ENCODE measurements around the gene PIK3C2G. TPM values are rescaled to one million over a fixed set of nuclear protein-coding genes. Genes with fewer than 3 reads are reported as not detected.

The PIK3C2G gene
- total RNA-seq, 2 donors from 2014 or later: not detected

DNA sequence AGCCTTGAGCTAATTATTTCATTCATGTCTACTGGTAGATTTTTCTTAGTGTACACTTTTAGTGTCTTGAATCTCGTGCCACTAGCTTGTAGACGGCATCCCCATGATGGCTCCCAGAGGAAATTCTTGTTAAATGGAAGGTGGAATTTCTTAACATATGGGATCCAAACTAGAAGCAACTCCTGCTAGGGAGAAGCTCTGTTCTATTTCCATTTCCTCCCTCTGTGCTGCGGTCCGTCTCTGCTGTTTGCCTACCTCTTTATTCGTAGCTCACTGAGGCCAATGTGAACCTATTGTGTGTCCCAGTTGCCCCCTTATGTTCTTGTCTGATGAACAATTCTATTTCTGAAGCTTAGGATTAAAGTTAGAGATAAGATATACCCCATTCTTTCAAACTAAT lies 588 bp downstream of the PIK3C2G start:
- ATAC-seq (replicated peaks): no peak
- no peaks in the 10 kb centered on the region for H3K9me3 Mint-ChIP-seq
- no peak overlapping the region for H3K27ac Mint-ChIP-seq
- H3K4me3 Mint-ChIP-seq: no peak overlapping the region
- no peaks in the 10 kb centered on the region for H3K36me3 Mint-ChIP-seq (ENCODE audit: low read depth)
- no peaks in the 10 kb centered on the region for H3K4me1 Mint-ChIP-seq
- H3K27me3 Mint-ChIP-seq: no peaks in the 10 kb centered on the region

DNA sequence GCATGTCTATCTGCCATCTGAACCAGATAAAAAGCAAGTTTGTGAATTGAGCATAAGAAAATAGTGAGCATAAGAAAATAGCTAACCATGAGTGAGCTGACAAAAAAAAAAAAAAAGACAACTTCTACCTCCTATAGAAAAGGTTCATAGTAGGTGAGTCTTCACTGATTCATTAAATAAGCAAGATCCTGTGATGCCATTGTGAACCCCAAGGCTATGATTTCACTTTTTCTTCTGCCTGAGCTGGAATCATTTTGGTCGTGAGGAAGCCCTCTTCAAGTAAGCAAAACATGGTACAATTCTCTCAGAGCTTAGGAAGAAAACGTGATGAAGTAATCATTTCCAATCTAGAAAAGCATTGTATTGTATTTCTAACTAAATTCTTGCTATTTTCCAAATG lies 1.2 kb downstream of the PIK3C2G start:
- Mint-ChIP-seq H3K27ac (no peak overlapping the region), H3K4me1 (no peaks in the 10 kb centered on the region), H3K27me3 (no peaks in the 10 kb centered on the region), H3K36me3 (ENCODE audit: low read depth) (no peaks in the 10 kb centered on the region), H3K4me3 (no peak overlapping the region), H3K9me3 (no peaks in the 10 kb centered on the region)
- ATAC-seq (replicated peaks): no peak

DNA sequence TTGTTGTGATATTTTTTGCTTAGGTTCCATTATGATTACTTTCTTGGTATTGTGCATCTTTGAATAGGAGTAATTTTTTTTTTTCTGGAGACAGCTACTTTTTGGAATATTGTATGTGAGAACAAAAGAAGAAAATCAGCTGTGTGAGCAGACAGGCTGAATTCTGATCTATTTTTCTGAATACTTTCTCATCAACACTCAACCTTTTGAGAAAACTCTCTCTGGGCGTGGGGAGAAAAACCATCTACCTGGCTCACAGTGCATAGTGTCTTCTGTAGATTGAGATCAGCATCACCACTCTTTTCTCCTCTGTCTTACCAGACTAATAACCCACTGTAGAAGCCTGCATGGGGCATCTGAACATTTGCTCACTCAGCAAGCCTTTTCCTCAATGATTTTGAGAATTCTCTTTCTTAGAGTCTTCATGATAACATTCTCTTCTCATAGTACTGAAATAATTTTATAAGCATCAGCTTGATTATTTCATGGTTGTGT lies 3.3 kb downstream of the PIK3C2G start:
- ATAC-seq (replicated peaks): no peak
- Mint-ChIP-seq H3K27me3 (no peaks in the 10 kb centered on the region), H3K36me3 (ENCODE audit: low read depth) (no peaks in the 10 kb centered on the region), H3K4me1 (no peaks in the 10 kb centered on the region), H3K4me3 (no peak overlapping the region), H3K27ac (no peak overlapping the region), H3K9me3 (no peaks in the 10 kb centered on the region)

DNA sequence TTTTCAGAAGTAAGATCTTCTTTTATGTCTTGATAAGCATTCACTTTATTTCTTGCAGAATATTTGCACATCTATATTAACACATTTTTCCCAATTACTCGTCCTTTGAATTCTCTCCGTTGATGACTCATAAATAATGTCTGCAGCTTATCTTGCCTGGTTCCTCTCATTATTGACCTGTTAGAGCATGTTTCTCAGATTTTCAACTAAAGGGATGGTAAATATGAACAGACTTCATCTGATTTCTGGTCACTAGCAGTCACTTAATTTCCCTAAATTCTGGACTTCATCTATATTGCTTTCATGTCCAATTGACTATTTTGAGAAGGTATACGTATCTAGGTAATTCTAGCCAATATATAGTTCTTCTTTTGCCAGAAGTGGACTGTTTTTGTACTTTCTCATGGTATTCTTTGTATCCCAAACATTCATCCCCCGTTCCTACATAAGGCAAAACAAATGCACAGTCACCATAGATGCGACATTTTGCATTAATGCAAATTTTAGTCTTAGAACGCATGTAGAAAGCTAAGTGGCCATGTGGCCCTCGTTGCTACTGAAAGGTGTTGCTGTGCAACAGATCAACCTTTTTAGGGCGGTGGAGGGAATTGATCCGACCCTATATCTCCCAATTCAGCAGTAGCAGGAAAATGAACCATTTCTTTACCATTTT lies 6.2 kb downstream of the PIK3C2G start:
- no peaks in the 10 kb centered on the region for H3K4me1 Mint-ChIP-seq
- H3K27me3 Mint-ChIP-seq: no peaks in the 10 kb centered on the region
- peaks cover 1% of the 10 kb centered on the region for H3K9me3 Mint-ChIP-seq

DNA sequence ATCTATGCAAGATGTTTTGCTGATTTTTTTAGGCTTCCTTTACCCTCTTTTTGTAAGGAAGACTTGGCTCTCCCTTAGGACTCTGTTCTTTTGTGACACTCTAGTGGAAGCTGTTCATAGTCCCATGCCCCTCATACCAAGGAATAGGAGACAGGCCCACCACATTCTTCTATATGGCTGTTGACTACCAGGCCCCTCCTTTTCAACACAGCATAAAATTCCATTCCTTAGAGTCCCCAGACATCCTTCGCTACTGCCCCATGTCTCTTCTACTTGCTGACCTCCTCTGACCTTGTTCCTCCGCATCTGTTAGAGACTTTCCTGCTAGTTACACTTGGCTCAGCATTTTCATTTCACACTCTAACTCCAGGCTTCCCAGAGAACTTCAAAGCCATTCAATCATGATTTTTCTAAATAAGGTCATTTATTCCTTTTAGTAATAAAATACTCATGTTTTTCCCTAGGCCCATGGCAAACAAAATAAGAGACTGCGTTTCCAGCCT lies 9.7 kb downstream of the PIK3C2G start:
- Mint-ChIP-seq H3K4me1 (no peaks in the 10 kb centered on the region), H3K27ac (no peak overlapping the region), H3K27me3 (peaks cover 4% of the 10 kb centered on the region), H3K36me3 (ENCODE audit: low read depth) (no peaks in the 10 kb centered on the region), H3K9me3 (peaks cover 6% of the 10 kb centered on the region), H3K4me3 (no peak overlapping the region)
- ATAC-seq (replicated peaks): no peak

More for the DNA sequence above, 6.2 kb downstream of the PIK3C2G start:
- ATAC-seq (replicated peaks): no peak
- no peaks in the 10 kb centered on the region for H3K36me3 Mint-ChIP-seq (ENCODE audit: low read depth)
- H3K4me3 Mint-ChIP-seq: no peak overlapping the region
- H3K27ac Mint-ChIP-seq: no peak overlapping the region

DNA sequence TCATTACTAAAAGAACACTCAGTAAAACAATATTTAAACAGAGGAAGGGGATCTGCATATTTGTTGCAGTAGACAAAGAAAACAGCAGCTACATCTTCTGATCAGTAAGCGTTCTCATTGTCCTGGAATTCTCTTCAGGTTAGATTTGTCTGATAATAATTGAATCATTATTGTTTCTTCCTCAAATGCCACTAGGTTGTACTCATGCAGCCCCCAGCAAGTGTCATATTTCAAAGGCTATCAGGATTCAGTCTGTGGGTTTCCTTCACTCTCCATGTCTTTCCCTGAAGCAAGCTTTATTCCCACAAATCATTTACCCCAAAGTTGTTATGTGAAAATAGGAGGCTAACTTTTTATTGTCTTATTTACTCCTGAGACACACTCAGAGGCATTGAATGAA lies 14.7 kb downstream of the PIK3C2G start:
- no peaks in the 10 kb centered on the region for H3K36me3 Mint-ChIP-seq (ENCODE audit: low read depth)
- H3K27me3 Mint-ChIP-seq: peaks cover 4% of the 10 kb centered on the region
- no peak overlapping the region for H3K27ac Mint-ChIP-seq
- H3K4me3 Mint-ChIP-seq: no peak overlapping the region
- no peak for ATAC-seq (replicated peaks)
- peaks cover 12% of the 10 kb centered on the region for H3K9me3 Mint-ChIP-seq
- no peaks in the 10 kb centered on the region for H3K4me1 Mint-ChIP-seq

DNA sequence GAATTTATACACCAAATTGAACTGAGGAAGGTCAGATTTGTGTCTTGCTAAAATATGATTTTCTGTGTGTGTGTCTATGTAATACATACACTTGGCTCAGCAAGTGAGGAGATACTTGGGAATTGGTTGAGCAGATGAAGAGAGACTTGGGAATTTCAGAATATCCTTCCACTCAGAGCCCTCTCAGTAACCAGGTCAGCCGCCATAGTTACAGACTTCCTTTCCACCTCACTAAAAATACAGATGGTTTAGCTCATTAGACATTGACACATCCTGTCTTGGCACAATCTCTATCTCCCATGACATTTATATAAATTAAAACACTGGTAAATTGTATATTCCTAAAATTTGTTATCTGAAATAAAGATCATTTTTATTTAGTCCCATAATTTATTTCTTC lies 15.9 kb downstream of the PIK3C2G start:
- no peak for ATAC-seq (replicated peaks)
- no peak overlapping the region for H3K4me3 Mint-ChIP-seq
- H3K4me1 Mint-ChIP-seq: no peaks in the 10 kb centered on the region
- peaks cover 4% of the 10 kb centered on the region for H3K27me3 Mint-ChIP-seq
- H3K9me3 Mint-ChIP-seq: peaks cover 12% of the 10 kb centered on the region
- no peak overlapping the region for H3K27ac Mint-ChIP-seq
- H3K36me3 Mint-ChIP-seq (ENCODE audit: low read depth): no peaks in the 10 kb centered on the region

DNA sequence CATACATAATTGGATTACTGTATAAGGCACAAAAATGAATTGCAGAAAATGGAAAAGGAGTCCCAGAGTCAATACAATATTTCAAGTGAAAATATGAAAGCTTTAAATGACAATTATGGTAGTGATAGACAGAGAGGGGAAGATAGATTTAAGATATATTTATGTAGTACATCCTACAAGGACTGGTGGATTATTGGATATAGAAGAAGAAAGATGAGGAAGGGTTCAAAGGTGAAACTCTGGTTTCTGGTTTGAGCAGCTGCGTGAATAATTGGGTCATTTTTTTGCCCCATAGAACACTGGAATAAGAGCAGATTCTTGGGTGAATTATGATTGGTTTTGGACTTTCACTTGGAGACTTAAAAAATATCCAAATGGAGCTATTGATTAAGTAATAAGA lies 19.4 kb downstream of the PIK3C2G start:
- Mint-ChIP-seq H3K9me3 (peaks cover 16% of the 10 kb centered on the region), H3K4me1 (no peaks in the 10 kb centered on the region), H3K4me3 (no peak overlapping the region), H3K27ac (no peak overlapping the region), H3K27me3 (no peaks in the 10 kb centered on the region), H3K36me3 (ENCODE audit: low read depth) (no peaks in the 10 kb centered on the region)
- ATAC-seq (replicated peaks): no peak

DNA sequence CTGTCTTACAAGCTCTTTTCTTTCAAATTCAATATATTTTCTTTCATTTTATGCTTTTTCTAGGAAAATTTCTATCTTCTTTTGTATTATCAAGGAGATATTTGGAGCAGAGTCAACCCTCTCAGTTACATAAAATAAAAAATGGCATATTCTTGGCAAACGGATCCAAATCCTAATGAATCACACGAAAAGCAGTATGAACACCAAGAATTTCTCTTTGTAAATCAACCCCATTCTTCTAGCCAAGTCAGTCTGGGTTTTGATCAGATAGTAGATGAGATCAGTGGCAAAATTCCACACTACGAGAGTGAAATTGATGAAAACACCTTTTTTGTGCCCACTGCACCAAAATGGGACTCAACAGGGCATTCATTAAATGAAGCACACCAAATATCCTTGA lies 20.6 kb downstream of the PIK3C2G start:
- H3K4me1 Mint-ChIP-seq: no peaks in the 10 kb centered on the region
- no peak overlapping the region for H3K4me3 Mint-ChIP-seq
- H3K27me3 Mint-ChIP-seq: no peaks in the 10 kb centered on the region
- H3K36me3 Mint-ChIP-seq (ENCODE audit: low read depth): no peaks in the 10 kb centered on the region
- no peak for ATAC-seq (replicated peaks)
- peaks cover 16% of the 10 kb centered on the region for H3K9me3 Mint-ChIP-seq
- no peak overlapping the region for H3K27ac Mint-ChIP-seq

DNA sequence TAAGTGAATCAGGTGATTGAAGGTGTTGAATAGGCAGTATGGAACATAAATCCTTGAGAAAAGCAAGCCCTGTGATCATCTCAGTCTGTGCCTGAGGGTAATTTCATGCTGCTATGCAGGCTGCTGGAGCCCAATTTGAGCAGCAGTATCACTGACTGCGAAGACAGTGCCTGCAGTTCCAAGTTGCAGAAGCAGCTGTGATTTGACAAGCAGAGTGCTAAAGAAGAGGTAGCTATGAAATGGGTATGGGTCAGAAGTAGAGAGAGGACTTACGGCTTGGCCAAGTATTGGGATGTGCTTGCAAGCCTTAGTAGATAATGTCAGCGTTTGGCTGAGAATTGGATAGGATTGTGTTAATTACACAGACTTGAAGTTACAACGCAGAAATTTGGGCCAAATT lies 22.5 kb downstream of the PIK3C2G start:
- Mint-ChIP-seq H3K36me3 (ENCODE audit: low read depth) (no peaks in the 10 kb centered on the region), H3K9me3 (peaks cover 16% of the 10 kb centered on the region), H3K27me3 (no peaks in the 10 kb centered on the region), H3K4me3 (no peak overlapping the region), H3K27ac (no peak overlapping the region), H3K4me1 (no peaks in the 10 kb centered on the region)
- ATAC-seq (replicated peaks): no peak

DNA sequence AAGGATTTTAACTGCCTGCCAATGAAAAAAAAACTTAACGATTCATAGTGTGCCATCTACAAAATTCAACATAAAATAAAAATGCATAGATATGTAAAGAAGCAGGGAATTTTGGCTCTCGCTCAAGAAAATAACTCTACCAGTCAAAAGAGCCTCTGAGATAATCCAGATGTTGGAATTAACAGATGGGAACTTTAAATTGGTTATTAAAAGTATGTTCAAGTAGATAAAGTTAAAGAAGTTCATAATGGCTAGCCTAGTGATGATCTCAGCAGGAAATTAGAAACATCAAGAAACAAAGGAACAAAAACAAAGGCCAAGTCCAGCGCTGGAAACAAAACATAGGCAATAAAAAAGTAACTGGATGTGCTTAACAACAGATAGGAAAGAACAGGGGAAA lies 23.1 kb downstream of the PIK3C2G start:
- Mint-ChIP-seq H3K4me1 (no peaks in the 10 kb centered on the region), H3K4me3 (no peak overlapping the region)

DNA sequence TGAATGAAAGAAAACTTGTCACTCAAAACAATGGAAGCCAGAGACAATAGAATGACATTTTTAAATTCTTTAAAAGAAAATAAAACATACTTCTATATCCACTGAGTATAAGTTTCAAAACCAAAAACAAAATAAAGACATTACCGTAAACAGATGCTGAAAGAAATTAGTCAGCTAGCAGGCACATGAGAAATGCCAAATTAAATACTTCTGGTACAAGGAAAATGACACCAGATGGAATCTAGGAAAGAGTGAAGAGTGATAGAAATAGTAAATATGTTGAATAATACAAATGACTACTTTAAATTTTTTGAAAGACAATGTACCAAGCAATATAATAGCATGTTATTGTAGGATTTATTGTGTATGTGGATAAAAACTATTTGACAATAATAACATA lies 23.8 kb downstream of the PIK3C2G start:
- Mint-ChIP-seq H3K27me3 (no peaks in the 10 kb centered on the region), H3K36me3 (ENCODE audit: low read depth) (no peaks in the 10 kb centered on the region)
- ATAC-seq (replicated peaks): no peak

More for the DNA sequence above, 23.1 kb downstream of the PIK3C2G start:
- H3K27me3 Mint-ChIP-seq: no peaks in the 10 kb centered on the region
- no peaks in the 10 kb centered on the region for H3K36me3 Mint-ChIP-seq (ENCODE audit: low read depth)
- peaks cover 16% of the 10 kb centered on the region for H3K9me3 Mint-ChIP-seq
- ATAC-seq (replicated peaks): no peak
- no peak overlapping the region for H3K27ac Mint-ChIP-seq

DNA sequence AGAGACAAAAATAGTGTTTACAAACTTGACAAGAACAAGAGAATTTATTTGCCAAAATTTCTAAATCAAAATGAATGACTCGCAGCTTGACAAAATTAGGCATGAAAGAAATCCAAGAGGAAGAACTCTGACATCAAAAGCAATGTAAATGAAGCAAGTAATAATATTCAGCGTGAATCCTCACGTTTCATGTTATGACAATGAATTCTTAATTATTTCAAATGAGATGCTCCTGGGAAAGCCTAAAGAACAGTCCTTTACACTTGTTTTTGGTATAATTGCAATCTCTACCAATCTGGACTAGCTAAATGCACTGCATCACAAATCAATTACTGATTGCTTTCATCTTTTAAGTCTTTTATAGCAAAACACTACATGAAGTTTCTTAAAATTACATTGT lies 29.1 kb downstream of the PIK3C2G start:
- no peaks in the 10 kb centered on the region for H3K36me3 Mint-ChIP-seq (ENCODE audit: low read depth)
- H3K27me3 Mint-ChIP-seq: no peaks in the 10 kb centered on the region
- H3K27ac Mint-ChIP-seq: no peak overlapping the region
- no peaks in the 10 kb centered on the region for H3K9me3 Mint-ChIP-seq
- no peak overlapping the region for H3K4me3 Mint-ChIP-seq
- ATAC-seq (replicated peaks): no peak
- no peaks in the 10 kb centered on the region for H3K4me1 Mint-ChIP-seq

More for the DNA sequence above, 23.8 kb downstream of the PIK3C2G start:
- peaks cover 14% of the 10 kb centered on the region for H3K9me3 Mint-ChIP-seq
- H3K4me1 Mint-ChIP-seq: no peaks in the 10 kb centered on the region
- no peak overlapping the region for H3K4me3 Mint-ChIP-seq
- no peak overlapping the region for H3K27ac Mint-ChIP-seq

DNA sequence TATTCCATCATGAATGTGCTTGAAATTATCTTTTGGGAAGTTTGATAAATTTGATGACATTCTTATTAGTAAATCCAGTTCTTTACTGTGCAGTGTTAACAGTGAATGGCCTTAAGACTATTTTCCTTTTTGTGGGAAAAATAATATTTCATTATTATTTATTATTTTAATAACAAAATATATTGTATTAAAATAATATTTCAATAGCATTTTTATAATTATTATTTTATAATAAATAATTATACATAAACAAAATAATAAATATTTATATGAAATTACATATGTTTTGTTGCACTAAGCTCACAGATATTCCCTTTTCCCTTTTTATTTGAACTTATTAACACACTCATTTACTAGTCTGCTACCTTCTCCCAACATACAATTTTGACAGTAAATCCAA lies 33.6 kb downstream of the PIK3C2G start:
- Mint-ChIP-seq H3K36me3 (ENCODE audit: low read depth) (no peaks in the 10 kb centered on the region), H3K27ac (no peak overlapping the region), H3K9me3 (peaks cover 4% of the 10 kb centered on the region), H3K27me3 (no peaks in the 10 kb centered on the region), H3K4me3 (no peak overlapping the region), H3K4me1 (no peaks in the 10 kb centered on the region)
- no peak for ATAC-seq (replicated peaks)

DNA sequence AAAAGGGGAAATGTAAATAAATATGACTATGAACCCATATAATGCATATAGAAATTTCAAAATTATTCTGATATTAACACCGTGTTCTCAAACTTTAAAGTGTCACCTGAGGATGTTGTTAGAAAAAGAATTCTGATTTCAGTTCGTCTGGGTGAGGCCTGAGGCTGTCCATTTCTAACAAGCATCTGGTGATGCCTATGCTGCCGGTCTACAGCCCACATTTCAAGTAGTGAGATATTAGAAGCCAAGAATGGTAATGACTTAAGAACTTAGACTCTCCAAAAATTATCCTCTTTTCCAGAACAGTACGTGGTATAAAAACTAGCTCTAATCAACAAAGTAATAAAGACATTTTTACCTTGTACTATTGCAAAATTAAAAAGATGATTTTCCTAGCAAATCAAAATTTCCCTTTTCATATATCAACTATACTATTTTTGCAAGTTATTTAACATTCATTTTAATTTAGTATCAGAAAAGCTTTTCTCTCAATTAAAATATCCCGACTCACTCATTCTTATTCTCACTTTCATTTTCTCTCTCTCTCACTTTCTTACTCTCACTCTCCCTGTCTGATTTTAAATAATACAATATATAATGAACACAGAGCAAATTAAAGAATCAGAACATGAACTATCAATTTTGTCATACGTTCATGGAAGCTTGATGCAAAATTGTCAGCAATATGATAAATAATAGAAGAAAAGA lies 35.0 kb downstream of the PIK3C2G start:
- no peaks in the 10 kb centered on the region for H3K4me1 Mint-ChIP-seq
- no peak overlapping the region for H3K27ac Mint-ChIP-seq
- ATAC-seq (replicated peaks): no peak
- H3K9me3 Mint-ChIP-seq: peaks cover 6% of the 10 kb centered on the region
- H3K4me3 Mint-ChIP-seq: no peak overlapping the region
- H3K36me3 Mint-ChIP-seq (ENCODE audit: low read depth): no peaks in the 10 kb centered on the region
- no peaks in the 10 kb centered on the region for H3K27me3 Mint-ChIP-seq

Measured in activated T-helper 17 cell treated with anti-CD3 and anti-CD28 coated beads, Interleukin-2, amount 50 U/mL, for 72 hours (primary cell).